HG03025 (cell line): ENCODE data around the gene MVB12B.

Experiments
- ATAC-seq: cut with Tn5 transposase; IDR thresholded peaks from one replicate; pipeline ENCODE4 v1.9.1; 2021; ENCODE audit warnings: mild to moderate bottlenecking, moderate library complexity; ENCODE audit not compliant: unreplicated experiment, low FRiP score

Gene MVB12B

GRCh38 chr9:126440940-126441339, 114.3 kb downstream of the MVB12B start:
- ATAC-seq, result no peak

- no peak for ATAC-seq
These were observed 116.0 kb downstream of the MVB12B start for GRCh38 chr9:126442636-126443035.

- no peak for ATAC-seq
These were observed 116.5 kb downstream of the MVB12B start for GRCh38 chr9:126443144-126443543.

GRCh38 chr9:126448136-126448535, 121.5 kb downstream of the MVB12B start:
- ATAC-seq, result no peak

GRCh38 chr9:126448865-126449577, 122.4 kb downstream of the MVB12B start:
- no peak for ATAC-seq

GRCh38 chr9:126449725-126450667, 123.4 kb downstream of the MVB12B start:
- ATAC-seq, result no peak

GRCh38 chr9:126450668-126451205, 124.1 kb downstream of the MVB12B start:
- no peak for ATAC-seq

GRCh38 chr9:126451316-126451885, 124.8 kb downstream of the MVB12B start:
- no peak for ATAC-seq

GRCh38 chr9:126452106-126452505, 125.5 kb downstream of the MVB12B start:
- no peak for ATAC-seq

GRCh38 chr9:126453156-126453963, 126.7 kb downstream of the MVB12B start:
- ATAC-seq, result no peak

GRCh38 chr9:126454215-126454614, 127.6 kb downstream of the MVB12B start:
- no peak for ATAC-seq

GRCh38 chr9:126454795-126455194, 128.2 kb downstream of the MVB12B start:
- no peak for ATAC-seq

GRCh38 chr9:126456441-126457174, 130.0 kb downstream of the MVB12B start:
- ATAC-seq, result no peak

- ATAC-seq, result no peak
These were observed 130.5 kb downstream of the MVB12B start for GRCh38 chr9:126457175-126457547.

GRCh38 chr9:126457890-126458289, 131.3 kb downstream of the MVB12B start:
- ATAC-seq, result no peak

- no peak for ATAC-seq
These were observed 132.5 kb downstream of the MVB12B start for GRCh38 chr9:126459126-126459525.

- ATAC-seq, result no peak
These were observed 132.9 kb downstream of the MVB12B start for GRCh38 chr9:126459546-126459945.

- ATAC-seq, result no peak
These were observed 133.6 kb downstream of the MVB12B start for GRCh38 chr9:126459965-126460843.

- no peak for ATAC-seq
These were observed 134.4 kb downstream of the MVB12B start for GRCh38 chr9:126461029-126461428.
